ENCODE data around the gene EFR3B. TPM values are rescaled to one million over a fixed set of nuclear protein-coding genes. Genes with fewer than 3 reads are reported as not detected.
"Not testable (repeated sequence)": the region's sequence is repeated elsewhere in the genome, so short reads cannot be mapped to it uniquely, and the experiment has no call there.

The EFR3B gene
- total RNA-seq, 1 donor from 2014 or later: 2.4 TPM

DNA sequence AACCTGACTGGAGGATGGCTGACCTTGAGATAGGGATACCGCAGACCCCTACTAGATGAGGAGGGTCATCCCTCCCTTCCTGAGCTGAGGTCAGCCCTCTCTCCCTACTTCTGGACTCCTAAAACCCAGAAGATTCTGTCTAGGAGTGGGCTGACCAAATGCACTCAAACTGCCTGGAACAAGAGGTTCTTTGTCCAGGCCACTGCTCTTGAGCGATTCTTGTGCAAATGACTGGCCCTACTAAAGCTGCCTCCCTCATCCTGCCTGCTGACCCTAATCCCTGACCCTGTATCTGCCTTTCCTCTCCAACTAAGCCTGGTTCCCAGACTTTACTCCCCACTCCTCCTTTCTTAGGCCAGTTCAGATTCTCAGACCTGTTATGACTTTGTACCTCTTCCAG, 56.2 kb downstream of the EFR3B start:
- Mint-ChIP-seq H3K27me3 (ENCODE audit: low read depth) (no peaks in the 10 kb centered on the region), H3K4me1 (ENCODE audit: low read depth) (peaks cover 5% of the 10 kb centered on the region), H3K36me3 (ENCODE audit: low read depth) (peaks cover 7% of the 10 kb centered on the region), H3K9me3 (ENCODE audit: low read depth) (no peaks in the 10 kb centered on the region), H3K27ac (ENCODE audit: unreplicated experiment) (no peak overlapping the region), H3K4me3 (ENCODE audit: unreplicated experiment) (no peak overlapping the region)
- TF ChIP-seq, protein P1, sequence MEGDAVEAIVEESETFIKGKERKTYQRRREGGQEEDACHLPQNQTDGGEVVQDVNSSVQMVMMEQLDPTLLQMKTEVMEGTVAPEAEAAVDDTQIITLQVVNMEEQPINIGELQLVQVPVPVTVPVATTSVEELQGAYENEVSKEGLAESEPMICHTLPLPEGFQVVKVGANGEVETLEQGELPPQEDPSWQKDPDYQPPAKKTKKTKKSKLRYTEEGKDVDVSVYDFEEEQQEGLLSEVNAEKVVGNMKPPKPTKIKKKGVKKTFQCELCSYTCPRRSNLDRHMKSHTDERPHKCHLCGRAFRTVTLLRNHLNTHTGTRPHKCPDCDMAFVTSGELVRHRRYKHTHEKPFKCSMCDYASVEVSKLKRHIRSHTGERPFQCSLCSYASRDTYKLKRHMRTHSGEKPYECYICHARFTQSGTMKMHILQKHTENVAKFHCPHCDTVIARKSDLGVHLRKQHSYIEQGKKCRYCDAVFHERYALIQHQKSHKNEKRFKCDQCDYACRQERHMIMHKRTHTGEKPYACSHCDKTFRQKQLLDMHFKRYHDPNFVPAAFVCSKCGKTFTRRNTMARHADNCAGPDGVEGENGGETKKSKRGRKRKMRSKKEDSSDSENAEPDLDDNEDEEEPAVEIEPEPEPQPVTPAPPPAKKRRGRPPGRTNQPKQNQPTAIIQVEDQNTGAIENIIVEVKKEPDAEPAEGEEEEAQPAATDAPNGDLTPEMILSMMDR (IDR thresholded peaks at IDR 0.05): no peak
- no peak for DNase-seq (ENCODE audit: low spot score)

DNA sequence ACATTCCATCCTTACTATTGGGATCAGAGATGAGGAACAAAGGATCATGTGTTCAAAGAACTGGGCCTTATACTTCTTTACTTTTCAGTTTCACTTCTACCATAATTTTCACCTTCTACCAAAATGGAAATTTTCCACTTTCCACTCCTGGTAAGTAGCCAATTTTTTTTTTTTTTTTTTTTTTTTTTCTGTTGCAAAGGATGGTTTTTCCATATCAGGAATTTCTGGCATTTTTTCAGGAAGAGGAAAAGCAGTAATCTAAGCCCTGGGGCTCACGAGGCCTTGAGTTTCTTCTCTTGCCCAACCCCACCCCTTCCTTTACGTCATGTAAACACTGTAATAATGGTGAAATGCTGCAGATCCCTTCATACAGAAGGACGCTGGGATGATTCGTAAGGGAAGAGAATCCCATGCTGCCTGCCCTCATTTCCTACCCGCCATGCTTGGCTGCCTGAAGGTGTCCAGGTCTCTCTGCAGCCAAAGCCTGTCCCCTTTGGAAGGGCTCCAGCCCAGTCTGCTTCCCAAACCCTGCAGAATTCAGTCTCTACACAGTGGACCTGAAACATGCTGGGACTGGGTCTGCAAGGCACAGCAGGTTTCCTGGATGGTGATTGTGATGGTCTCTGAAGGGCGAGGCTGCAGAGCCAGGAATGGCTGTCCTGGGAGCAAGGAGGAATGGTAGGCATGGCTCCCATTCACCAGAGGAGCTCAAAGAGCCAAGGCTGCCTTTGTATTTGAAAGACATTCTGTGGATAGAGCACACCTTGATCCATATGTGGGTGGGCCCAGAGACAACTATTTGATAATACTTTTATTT, 57.0 kb downstream of the EFR3B start:
- no peak overlapping the region for H3K4me3 Mint-ChIP-seq (ENCODE audit: unreplicated experiment)
- no peaks in the 10 kb centered on the region for H3K27me3 Mint-ChIP-seq (ENCODE audit: low read depth)
- TF ChIP-seq, protein P1 (IDR thresholded peaks at IDR 0.05): no peak
- DNase-seq (ENCODE audit: low spot score): no peak
- peaks cover 5% of the 10 kb centered on the region for H3K4me1 Mint-ChIP-seq (ENCODE audit: low read depth)
- no peak overlapping the region for H3K27ac Mint-ChIP-seq (ENCODE audit: unreplicated experiment)
- peaks cover 3% of the 10 kb centered on the region for H3K36me3 Mint-ChIP-seq (ENCODE audit: low read depth)
- H3K9me3 Mint-ChIP-seq (ENCODE audit: low read depth): no peaks in the 10 kb centered on the region

DNA sequence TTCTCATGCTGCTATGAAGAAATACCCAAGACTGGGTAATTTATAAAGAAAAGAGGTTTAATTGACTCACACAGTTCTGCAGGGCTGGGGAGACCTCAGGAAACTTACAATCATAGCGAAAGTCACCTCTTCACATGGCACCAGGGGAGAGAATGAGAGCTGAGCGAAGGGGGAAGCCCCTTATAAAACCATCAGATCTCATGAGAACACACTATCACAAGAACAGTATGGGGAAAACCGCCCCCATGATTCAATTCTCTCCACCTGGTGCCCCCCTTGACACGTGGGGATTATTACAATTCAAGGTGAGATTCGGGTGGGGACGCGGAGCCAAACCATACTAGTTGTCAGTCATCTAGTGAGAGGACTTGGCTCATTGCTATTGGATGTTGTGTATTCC, 60.5 kb downstream of the EFR3B start:
- H3K9me3 Mint-ChIP-seq (ENCODE audit: low read depth); H3K36me3 Mint-ChIP-seq (ENCODE audit: low read depth); DNase-seq (ENCODE audit: low spot score); H3K27me3 Mint-ChIP-seq (ENCODE audit: low read depth); H3K27ac Mint-ChIP-seq (ENCODE audit: unreplicated experiment); H3K4me3 Mint-ChIP-seq (ENCODE audit: unreplicated experiment): not testable (repeated sequence)
- peaks cover 11% of the 10 kb centered on the region for H3K4me1 Mint-ChIP-seq (ENCODE audit: low read depth)

DNA sequence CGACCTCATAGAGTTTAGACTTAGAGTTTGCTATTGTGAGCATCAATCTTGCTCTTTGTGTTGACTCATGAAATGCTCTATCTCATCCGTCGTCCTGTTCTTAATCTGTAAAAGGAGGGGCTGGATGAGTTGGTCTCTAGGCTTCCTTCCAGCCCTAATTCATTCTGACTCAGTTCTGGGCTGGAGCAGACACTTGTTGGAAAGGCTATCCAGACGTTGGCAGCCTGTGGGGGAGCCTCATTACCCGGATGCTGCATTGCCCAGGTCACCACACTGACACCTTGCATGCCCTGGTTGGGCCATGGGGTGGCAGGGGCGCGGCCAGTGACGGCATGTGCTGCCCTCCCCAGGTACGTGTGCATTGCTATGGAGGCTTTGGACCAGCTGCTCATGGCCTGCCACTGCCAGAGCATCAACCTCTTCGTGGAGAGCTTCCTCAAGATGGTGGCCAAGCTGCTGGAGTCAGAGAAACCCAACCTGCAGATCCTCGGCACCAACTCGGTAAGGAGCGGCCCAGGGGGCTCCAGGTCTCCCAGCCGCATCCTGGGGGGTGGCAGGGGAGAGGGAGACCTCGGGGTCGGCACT, 61.5 kb downstream of the EFR3B start:
- TF ChIP-seq, protein P1 (IDR thresholded peaks at IDR 0.05): no peak
- no peak overlapping the region for H3K4me3 Mint-ChIP-seq (ENCODE audit: unreplicated experiment)
- peaks cover 1% of the 10 kb centered on the region for H3K36me3 Mint-ChIP-seq (ENCODE audit: low read depth)
- H3K4me1 Mint-ChIP-seq (ENCODE audit: low read depth): peaks cover 11% of the 10 kb centered on the region
- no peaks in the 10 kb centered on the region for H3K9me3 Mint-ChIP-seq (ENCODE audit: low read depth)
- H3K27me3 Mint-ChIP-seq (ENCODE audit: low read depth): no peaks in the 10 kb centered on the region
- no peak overlapping the region for H3K27ac Mint-ChIP-seq (ENCODE audit: unreplicated experiment)
- DNase-seq (ENCODE audit: low spot score): no peak

DNA sequence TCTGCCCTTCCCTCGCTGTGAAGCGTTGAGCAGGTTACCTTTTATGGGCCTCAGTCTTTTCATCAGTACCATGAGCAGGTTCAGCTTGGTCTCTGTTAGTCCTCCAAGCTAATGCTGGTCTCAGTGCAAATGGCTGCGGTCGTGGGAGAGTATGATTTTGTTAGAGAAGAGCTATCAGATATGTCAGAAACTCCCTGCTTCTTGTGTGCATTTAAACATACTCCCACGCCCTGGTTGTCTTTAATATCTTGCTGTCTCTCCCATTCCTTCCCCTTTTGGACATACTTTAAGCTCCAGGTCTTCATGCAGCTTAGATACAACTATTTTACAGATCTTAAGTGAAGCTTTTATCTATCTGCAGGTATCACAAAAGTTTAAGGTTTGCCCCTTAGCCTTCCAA, 62.9 kb downstream of the EFR3B start:
- Mint-ChIP-seq H3K4me3 (ENCODE audit: unreplicated experiment) (no peak overlapping the region), H3K27me3 (ENCODE audit: low read depth) (no peaks in the 10 kb centered on the region), H3K27ac (ENCODE audit: unreplicated experiment) (no peak overlapping the region), H3K36me3 (ENCODE audit: low read depth) (peaks cover 1% of the 10 kb centered on the region), H3K4me1 (ENCODE audit: low read depth) (peaks cover 6% of the 10 kb centered on the region), H3K9me3 (ENCODE audit: low read depth) (no peaks in the 10 kb centered on the region)
- TF ChIP-seq, protein P1 (IDR thresholded peaks at IDR 0.05): no peak
- no peak for DNase-seq (ENCODE audit: low spot score)

Measured in chondrocyte (in vitro differentiated cells).